ENCODE results near the gene ARHGDIA. TPM values are rescaled to one million over a fixed set of nuclear protein-coding genes. Genes with fewer than 3 reads are reported as not detected.

The ARHGDIA gene
- total and polyA plus RNA-seq, 2 of the 8 experiments (the other 6 are each of a cell fraction or from before 2014, with no cell fraction given), result 62.4 to 217 TPM

DNA sequence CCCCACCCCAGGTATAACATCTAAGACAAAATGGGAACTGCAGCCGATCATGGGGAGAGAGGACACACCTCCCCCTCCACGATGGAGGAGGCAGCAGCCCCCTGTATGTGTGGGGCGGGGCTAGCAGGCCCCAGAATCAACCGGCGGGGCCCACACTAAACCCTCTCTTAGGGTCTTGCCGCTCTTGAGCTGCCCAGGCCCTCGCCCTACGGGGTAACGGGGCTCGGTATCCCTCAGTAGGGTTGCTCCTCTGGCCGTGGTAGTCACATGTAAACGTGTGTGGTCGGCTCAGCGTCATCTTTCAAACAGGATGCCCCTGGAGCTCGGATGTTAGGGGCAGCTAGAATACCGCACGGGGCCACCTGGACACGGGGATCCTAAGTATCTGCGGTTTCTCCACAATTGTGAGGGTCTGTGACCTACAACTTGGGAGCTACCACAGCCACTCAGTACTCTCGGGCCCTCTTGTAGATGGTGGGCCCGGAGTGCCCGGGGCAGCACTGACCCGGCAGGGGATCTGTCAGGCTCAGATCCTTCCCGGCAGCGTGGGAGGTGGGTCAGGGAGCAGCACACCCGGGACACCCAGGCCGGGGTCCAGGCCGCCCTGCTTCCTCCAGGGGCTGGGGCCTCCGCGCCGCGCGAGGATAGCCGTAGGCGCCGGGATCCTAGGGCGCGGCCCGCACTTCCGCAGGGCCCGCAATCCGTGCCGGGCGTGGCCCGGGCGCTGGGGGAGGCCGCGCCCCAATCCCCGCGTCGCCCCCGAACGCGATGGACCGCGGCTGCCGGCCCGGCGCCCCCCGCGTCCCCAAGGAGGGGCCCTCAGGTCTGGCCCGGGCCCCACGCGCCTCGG is 781 bp downstream of the ARHGDIA start:
- Histone ChIP-seq H3K79me1 (ENCODE audit: low read depth, low read length) (peaks cover 2% of the 10 kb centered on the region; the same call in 1 of the 2 replicates), H3K23me2 (ENCODE audit: low read depth, low read length) (peaks cover 12% of the 10 kb centered on the region; the same call in 1 of the 2 replicates), H2AFZ (ENCODE audit: low read length) (no peak overlapping the region), H2BK20ac (ENCODE audit: low read length) (no peak overlapping the region), H3K27me3 (replicated peaks in 1 of 4; ENCODE audit: control insufficient read depth in 3 of 4, extremely low read depth in 1 of 4, insufficient read depth in 3 of 4, low read length in 3 of 4) (no peaks in the 10 kb centered on the region), H3K4ac (replicated peaks; ENCODE audit: insufficient read length, low read depth, low read length) (no peak overlapping the region), H4K5ac (ENCODE audit: insufficient read length, low read depth, low read length) (no peak overlapping the region), H4K91ac (replicated peaks; ENCODE audit: insufficient read length, low read length) (peak overlapping the region; percentile 54), H3K36me3 (ENCODE audit: control insufficient read depth in 2 of 4, insufficient read depth in 4 of 4, low read length in 3 of 4) (peaks cover 0 to 12% (median 5%) of the 10 kb centered on the region in 4 experiments; a peak in 2 of 8 replicates), H3K23ac (ENCODE audit: insufficient read length) (no peak overlapping the region), H3K4me1 (replicated peaks in 1 of 4; ENCODE audit: control insufficient read depth in 3 of 4, insufficient read depth in 4 of 4, low read length in 3 of 4) (peaks cover 0 to 31% (median 21%) of the 10 kb centered on the region in 4 experiments; a peak in 6 of 7 replicates), H3K79me2 (ENCODE audit: control insufficient read depth in 1 of 2, insufficient read depth in 2 of 2, low read length in 2 of 2) (peaks cover 3 to 4% of the 10 kb centered on the region in 2 experiments; a peak in 2 of 4 replicates), H3K18ac (ENCODE audit: extremely low read depth, low read length) (no peak overlapping the region; the same call in 1 of the 2 replicates), H2BK120ac (replicated peaks; ENCODE audit: low read depth, low read length) (no peak overlapping the region), H2BK15ac (ENCODE audit: low read length) (no peak overlapping the region), H2AK5ac (ENCODE audit: low read depth, low read length) (no peak overlapping the region), H2BK5ac (ENCODE audit: low read depth, low read length) (no peak overlapping the region; the same call in 1 of the 2 replicates), H3K56ac (replicated peaks; ENCODE audit: insufficient read length, low read depth, low read length) (peak overlapping the region; percentile 2), H3K27ac (ENCODE audit: low read depth, low read length) (no peak overlapping the region; the same call in 1 of the 2 replicates), H3K4me2 (ENCODE audit: insufficient read depth in 1 of 2, low read depth in 2 of 2, low read length in 2 of 2) (peak overlapping the region; percentile 75 to 76), H4K8ac (ENCODE audit: extremely low read depth, insufficient read depth, low read length) (no peak overlapping the region; the same call in 1 of the 2 replicates), H4K20me1 (replicated peaks in 1 of 2; ENCODE audit: control insufficient read depth in 1 of 2, insufficient read depth in 2 of 2, low read length in 2 of 2) (peaks cover 6 to 29% of the 10 kb centered on the region in 2 experiments), H3K9ac (replicated peaks in 1 of 4; ENCODE audit: extremely low read depth in 1 of 4, low read depth in 3 of 4, low read length in 3 of 4) (peak overlapping the region; percentile 25 to 59 (median 46); a peak in 5 of 7 replicates), H2BK12ac (ENCODE audit: low read depth, low read length) (no peak overlapping the region), H3K9me3 (ENCODE audit: insufficient read depth in 2 of 2, low read depth in 1 of 2, low read length in 1 of 2) (no peaks in the 10 kb centered on the region), H3K4me3 (ENCODE audit: extremely low read depth in 1 of 4, insufficient read depth in 2 of 4, low read depth in 3 of 4, low read length in 4 of 4) (peak overlapping the region; percentile 63 to 79 (median 76)), H3K14ac (ENCODE audit: insufficient read length) (no peak overlapping the region)
- CTCF ChIA-PET (ENCODE audit: partially characterized antibody), result interaction anchor here (0.7 to 2.9 kb wide), 43 partner anchors 9 to 206 kb away, joined by 3 to 24 read pairs (median 5); partner anchors contain the start of genes MRPL12, NPB, PCYT2 and PYCR1
- no peak for FAIRE-seq
- POLR2A ChIA-PET (ENCODE audit: partially characterized antibody), result interaction anchor here (0.6 to 6.6 kb wide), 31 partner anchors 10 to 429 kb away, joined by 3 to 41 read pairs (median 5); partner anchors contain the start of genes ALYREF, ANAPC11, CENPX and DCXR
- 6% methylated on average over 43 of the region's 65 CpGs; no CpG with 5 or more reads in 1 of the 2 experiments for WGBS, 2 experiments (ENCODE audit: extremely low coverage in 1 of 2, insufficient coverage in 1 of 2, insufficient read length in 1 of 2, insufficient replicate concordance in 2 of 2, low coverage in 1 of 2, low lambda C conversion rate in 2 of 2, missing lambda C conversion rate in 1 of 2)
- peak in 1 of 2 experiments; percentile 62 for DNase-seq (ENCODE audit: low read depth in 1 of 2, low spot score in 2 of 2)
- TF ChIP-seq SIN3A (conservative IDR thresholded peaks at IDR 0.05 in 1 of 2, IDR thresholded peaks at IDR 0.05 in 1 of 2; ENCODE audit: low read depth in 1 of 2, low read length in 2 of 2), result 0 out of 4 replicates have a peak, but pooled peaks of 1 of the 2 experiments have one; percentile 4
- TF ChIP-seq SIX5 (IDR thresholded peaks at IDR 0.05; ENCODE audit: low read depth, low read length), result no peak
- no peak for TF ChIP-seq YY1 (IDR thresholded peaks at IDR 0.05; ENCODE audit: low read depth, low read length)
- TF ChIP-seq CREB1 (IDR thresholded peaks at IDR 0.05), result no peak
- no peak for TF ChIP-seq RBBP5 (IDR thresholded peaks at IDR 0.05; ENCODE audit: borderline replicate concordance, low read depth, low read length)
- TF ChIP-seq SP2 (IDR thresholded peaks at IDR 0.05; ENCODE audit: low read length), result no peak
- TF ChIP-seq CBX8 (IDR thresholded peaks at IDR 0.05; ENCODE audit: borderline replicate concordance, low read depth, low read length), result no peak
- TF ChIP-seq, protein P1, sequence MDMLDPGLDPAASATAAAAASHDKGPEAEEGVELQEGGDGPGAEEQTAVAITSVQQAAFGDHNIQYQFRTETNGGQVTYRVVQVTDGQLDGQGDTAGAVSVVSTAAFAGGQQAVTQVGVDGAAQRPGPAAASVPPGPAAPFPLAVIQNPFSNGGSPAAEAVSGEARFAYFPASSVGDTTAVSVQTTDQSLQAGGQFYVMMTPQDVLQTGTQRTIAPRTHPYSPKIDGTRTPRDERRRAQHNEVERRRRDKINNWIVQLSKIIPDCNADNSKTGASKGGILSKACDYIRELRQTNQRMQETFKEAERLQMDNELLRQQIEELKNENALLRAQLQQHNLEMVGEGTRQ (IDR thresholded peaks at IDR 0.05; ENCODE audit: low read length), result no peak
- no peak for TF ChIP-seq SP1 (IDR thresholded peaks at IDR 0.05; ENCODE audit: low read depth, low read length)
